ENCODE data around the gene USHBP1. TPM values are rescaled to one million over a fixed set of nuclear protein-coding genes. Genes with fewer than 3 reads are reported as not detected.
A peak's percentile ranks its signal among the peaks of the same experiment; 100 is the strongest.

Gene USHBP1
- total and polyA plus RNA-seq, 10 of the 15 experiments (the other 5 are each of a cell fraction or from before 2014, with no cell fraction given), result 0.05 to 0.96 (median 0.22) TPM; not detected in 2

DNA sequence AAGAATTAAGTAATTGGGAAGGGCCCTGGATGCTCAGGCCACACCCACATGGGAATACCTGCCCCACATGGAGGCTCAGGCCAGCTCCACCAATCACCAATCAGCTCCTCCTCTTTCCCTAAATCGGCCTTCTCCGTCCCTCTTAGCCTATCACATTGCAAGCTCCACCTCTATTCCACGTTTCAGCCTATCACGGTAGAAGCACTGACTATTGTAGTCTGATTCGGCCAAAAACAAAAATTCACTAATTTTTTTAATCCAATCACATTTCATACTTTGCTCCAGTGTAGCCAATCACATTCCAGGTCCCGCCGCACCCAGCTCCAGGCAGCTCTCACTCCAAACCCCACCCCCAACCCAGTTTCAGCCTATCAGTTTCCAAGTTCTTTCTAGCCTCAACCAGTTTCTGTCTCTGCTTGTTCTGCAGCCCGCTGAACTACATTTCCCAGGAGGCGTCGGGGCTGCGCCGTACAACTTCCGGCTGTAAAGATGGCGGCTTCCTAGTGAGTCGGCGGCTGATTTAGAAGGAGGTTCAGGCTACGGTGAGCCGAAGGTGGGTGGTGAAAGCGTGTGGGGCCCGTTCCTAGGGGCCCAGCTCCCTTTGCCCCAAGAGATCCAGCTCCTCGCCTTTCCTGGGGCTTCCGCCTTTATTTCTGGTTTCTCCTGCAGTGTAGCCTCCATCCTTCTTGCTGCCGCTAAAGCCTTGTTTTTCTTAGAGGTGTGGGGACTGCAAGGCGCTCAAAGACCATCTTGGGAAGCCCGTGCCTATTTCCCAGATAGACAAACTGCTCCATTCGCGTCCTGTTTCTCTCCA lies 2.6 kb upstream of the USHBP1 start, which contains the start of gene BABAM1 (continued):
- no peak for TF ChIP-seq ETV6 (conservative IDR thresholded peaks at IDR 0.05 in 1 of 2, IDR thresholded peaks at IDR 0.05 in 1 of 2; ENCODE audit: borderline replicate concordance in 1 of 2, low read depth in 1 of 2)
- no peak for TF ChIP-seq SMAD1 (IDR thresholded peaks at IDR 0.05; ENCODE audit: low read depth, partially characterized antibody)
- TF ChIP-seq, protein P1, sequence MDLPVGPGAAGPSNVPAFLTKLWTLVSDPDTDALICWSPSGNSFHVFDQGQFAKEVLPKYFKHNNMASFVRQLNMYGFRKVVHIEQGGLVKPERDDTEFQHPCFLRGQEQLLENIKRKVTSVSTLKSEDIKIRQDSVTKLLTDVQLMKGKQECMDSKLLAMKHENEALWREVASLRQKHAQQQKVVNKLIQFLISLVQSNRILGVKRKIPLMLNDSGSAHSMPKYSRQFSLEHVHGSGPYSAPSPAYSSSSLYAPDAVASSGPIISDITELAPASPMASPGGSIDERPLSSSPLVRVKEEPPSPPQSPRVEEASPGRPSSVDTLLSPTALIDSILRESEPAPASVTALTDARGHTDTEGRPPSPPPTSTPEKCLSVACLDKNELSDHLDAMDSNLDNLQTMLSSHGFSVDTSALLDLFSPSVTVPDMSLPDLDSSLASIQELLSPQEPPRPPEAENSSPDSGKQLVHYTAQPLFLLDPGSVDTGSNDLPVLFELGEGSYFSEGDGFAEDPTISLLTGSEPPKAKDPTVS (IDR thresholded peaks at IDR 0.05; ENCODE audit: low read depth, low read length), result no peak
- TF ChIP-seq, protein P2, sequence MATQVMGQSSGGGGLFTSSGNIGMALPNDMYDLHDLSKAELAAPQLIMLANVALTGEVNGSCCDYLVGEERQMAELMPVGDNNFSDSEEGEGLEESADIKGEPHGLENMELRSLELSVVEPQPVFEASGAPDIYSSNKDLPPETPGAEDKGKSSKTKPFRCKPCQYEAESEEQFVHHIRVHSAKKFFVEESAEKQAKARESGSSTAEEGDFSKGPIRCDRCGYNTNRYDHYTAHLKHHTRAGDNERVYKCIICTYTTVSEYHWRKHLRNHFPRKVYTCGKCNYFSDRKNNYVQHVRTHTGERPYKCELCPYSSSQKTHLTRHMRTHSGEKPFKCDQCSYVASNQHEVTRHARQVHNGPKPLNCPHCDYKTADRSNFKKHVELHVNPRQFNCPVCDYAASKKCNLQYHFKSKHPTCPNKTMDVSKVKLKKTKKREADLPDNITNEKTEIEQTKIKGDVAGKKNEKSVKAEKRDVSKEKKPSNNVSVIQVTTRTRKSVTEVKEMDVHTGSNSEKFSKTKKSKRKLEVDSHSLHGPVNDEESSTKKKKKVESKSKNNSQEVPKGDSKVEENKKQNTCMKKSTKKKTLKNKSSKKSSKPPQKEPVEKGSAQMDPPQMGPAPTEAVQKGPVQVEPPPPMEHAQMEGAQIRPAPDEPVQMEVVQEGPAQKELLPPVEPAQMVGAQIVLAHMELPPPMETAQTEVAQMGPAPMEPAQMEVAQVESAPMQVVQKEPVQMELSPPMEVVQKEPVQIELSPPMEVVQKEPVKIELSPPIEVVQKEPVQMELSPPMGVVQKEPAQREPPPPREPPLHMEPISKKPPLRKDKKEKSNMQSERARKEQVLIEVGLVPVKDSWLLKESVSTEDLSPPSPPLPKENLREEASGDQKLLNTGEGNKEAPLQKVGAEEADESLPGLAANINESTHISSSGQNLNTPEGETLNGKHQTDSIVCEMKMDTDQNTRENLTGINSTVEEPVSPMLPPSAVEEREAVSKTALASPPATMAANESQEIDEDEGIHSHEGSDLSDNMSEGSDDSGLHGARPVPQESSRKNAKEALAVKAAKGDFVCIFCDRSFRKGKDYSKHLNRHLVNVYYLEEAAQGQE (IDR thresholded peaks at IDR 0.05; ENCODE audit: low read depth, low read length), result no peak
- TF ChIP-seq LARP7 (IDR thresholded peaks at IDR 0.05), result peak; percentile 41; the same call in 1 of the 2 replicates
- TF ChIP-seq, protein P3, sequence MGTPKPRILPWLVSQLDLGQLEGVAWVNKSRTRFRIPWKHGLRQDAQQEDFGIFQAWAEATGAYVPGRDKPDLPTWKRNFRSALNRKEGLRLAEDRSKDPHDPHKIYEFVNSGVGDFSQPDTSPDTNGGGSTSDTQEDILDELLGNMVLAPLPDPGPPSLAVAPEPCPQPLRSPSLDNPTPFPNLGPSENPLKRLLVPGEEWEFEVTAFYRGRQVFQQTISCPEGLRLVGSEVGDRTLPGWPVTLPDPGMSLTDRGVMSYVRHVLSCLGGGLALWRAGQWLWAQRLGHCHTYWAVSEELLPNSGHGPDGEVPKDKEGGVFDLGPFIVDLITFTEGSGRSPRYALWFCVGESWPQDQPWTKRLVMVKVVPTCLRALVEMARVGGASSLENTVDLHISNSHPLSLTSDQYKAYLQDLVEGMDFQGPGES (IDR thresholded peaks at IDR 0.05), result peak; percentile 94
- TF ChIP-seq, protein P4, sequence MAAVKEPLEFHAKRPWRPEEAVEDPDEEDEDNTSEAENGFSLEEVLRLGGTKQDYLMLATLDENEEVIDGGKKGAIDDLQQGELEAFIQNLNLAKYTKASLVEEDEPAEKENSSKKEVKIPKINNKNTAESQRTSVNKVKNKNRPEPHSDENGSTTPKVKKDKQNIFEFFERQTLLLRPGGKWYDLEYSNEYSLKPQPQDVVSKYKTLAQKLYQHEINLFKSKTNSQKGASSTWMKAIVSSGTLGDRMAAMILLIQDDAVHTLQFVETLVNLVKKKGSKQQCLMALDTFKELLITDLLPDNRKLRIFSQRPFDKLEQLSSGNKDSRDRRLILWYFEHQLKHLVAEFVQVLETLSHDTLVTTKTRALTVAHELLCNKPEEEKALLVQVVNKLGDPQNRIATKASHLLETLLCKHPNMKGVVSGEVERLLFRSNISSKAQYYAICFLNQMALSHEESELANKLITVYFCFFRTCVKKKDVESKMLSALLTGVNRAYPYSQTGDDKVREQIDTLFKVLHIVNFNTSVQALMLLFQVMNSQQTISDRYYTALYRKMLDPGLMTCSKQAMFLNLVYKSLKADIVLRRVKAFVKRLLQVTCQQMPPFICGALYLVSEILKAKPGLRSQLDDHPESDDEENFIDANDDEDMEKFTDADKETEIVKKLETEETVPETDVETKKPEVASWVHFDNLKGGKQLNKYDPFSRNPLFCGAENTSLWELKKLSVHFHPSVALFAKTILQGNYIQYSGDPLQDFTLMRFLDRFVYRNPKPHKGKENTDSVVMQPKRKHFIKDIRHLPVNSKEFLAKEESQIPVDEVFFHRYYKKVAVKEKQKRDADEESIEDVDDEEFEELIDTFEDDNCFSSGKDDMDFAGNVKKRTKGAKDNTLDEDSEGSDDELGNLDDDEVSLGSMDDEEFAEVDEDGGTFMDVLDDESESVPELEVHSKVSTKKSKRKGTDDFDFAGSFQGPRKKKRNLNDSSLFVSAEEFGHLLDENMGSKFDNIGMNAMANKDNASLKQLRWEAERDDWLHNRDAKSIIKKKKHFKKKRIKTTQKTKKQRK (IDR thresholded peaks at IDR 0.05; ENCODE audit: low read depth, low read length), result 0 out of 2 replicates have a peak, but pooled peaks have one; percentile 61
- peak; percentile 14 for TF ChIP-seq RELA (IDR thresholded peaks at IDR 0.05; ENCODE audit: borderline replicate concordance, partially characterized antibody)
- TF ChIP-seq ZSCAN29 (IDR thresholded peaks at IDR 0.05), result no peak
- no peak for TF ChIP-seq NRF1 (conservative IDR thresholded peaks at IDR 0.05; ENCODE audit: low read depth, low read length)
- TF ChIP-seq BCL11A (IDR thresholded peaks at IDR 0.05; ENCODE audit: low read depth, low read length), result no peak
- 0 out of 2 replicates have a peak, but pooled peaks have one; percentile 74 for TF ChIP-seq WRNIP1 (IDR thresholded peaks at IDR 0.05; ENCODE audit: borderline replicate concordance, low read depth, low read length)
- peak in 1 of 2 experiments; percentile 64; a peak in 1 of 4 replicates for TF ChIP-seq SRF (IDR thresholded peaks at IDR 0.05; ENCODE audit: low read depth in 2 of 2, low read length in 2 of 2)
- TF ChIP-seq, protein P5, sequence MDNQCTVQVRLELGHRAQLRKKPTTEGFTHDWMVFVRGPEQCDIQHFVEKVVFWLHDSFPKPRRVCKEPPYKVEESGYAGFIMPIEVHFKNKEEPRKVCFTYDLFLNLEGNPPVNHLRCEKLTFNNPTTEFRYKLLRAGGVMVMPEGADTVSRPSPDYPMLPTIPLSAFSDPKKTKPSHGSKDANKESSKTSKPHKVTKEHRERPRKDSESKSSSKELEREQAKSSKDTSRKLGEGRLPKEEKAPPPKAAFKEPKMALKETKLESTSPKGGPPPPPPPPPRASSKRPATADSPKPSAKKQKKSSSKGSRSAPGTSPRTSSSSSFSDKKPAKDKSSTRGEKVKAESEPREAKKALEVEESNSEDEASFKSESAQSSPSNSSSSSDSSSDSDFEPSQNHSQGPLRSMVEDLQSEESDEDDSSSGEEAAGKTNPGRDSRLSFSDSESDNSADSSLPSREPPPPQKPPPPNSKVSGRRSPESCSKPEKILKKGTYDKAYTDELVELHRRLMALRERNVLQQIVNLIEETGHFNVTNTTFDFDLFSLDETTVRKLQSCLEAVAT (IDR thresholded peaks at IDR 0.05), result 0 out of 2 replicates have a peak, but pooled peaks have one; percentile 14

Data from GM12878 (cell line).